Occipital lobe (tissue), 2 donors: ENCODE data around the gene GSS. TPM values are rescaled to one million over a fixed set of nuclear protein-coding genes. Genes with fewer than 3 reads are reported as not detected.
A peak's percentile ranks its signal among the peaks of the same experiment; 100 is the strongest.

Experiments used
- small RNA-seq: library from RNA; depleted of rRNA; stranded (forward); fragments of <200 nt; gene quantifications from one replicate; pipeline ENCODE3, GENCODE V24; 2014
- total RNA-seq: library from RNA; depleted of rRNA; stranded (reverse); fragments of >200 nt; gene quantifications from one replicate; pipeline ENCODE4 v1.2.3, GENCODE V29; 2014

The GSS gene
- total RNA-seq, 1 donor from 2014 or later, result 41.5 TPM

Small RNAs within 50 kb of the gene (small RNA-seq; reads per million reads assigned to genes)
- gene MIR499A, result 0.52 reads per million, percentile 51 among the genes with 10 or more reads in this experiment

Other genes with a start within 250 kb of the GSS start
- gene NCOA6, start 130.2 kb downstream of the GSS start, total RNA-seq, result 60.8 TPM
- gene GGT7, start 83.0 kb downstream of the GSS start, total RNA-seq, result 19.0 TPM
- gene ACSS2, start 79.2 kb downstream of the GSS start, total RNA-seq, result 29.0 TPM
- gene MYH7B, start 62 bp upstream of the GSS start, total RNA-seq, result under 0.01 TPM
- gene TRPC4AP, start 137.0 kb upstream of the GSS start, total RNA-seq, result 45.9 TPM
- 13.1 TPM for gene EDEM2, start 191.5 kb upstream of the GSS start, total RNA-seq
- gene PROCR, start 216.3 kb upstream of the GSS start, total RNA-seq, result 4.7 TPM